ENCODE data around the gene TMEM87A.

TMEM87A gene

GRCh38 chr15:42166225-42166940 is 106.8 kb downstream of the TMEM87A start:
- no peak for DNase-seq (ENCODE audit: low read depth in 2 of 2, low spot score in 1 of 2)

GRCh38 chr15:42165106-42165505 is 108.1 kb downstream of the TMEM87A start:
- no peak for DNase-seq (ENCODE audit: low read depth in 2 of 2, low spot score in 1 of 2)

GRCh38 chr15:42163947-42164550 is 109.2 kb downstream of the TMEM87A start:
- DNase-seq (ENCODE audit: low read depth in 2 of 2, low spot score in 1 of 2): no peak

- DNase-seq (ENCODE audit: low read depth in 2 of 2, low spot score in 1 of 2): no peak
Measured at GRCh38 chr15:42163291-42163690, 109.9 kb downstream of the TMEM87A start.
